Measurements from ENCODE around the gene FBXO8. TPM values are rescaled to one million over a fixed set of nuclear protein-coding genes. Genes with fewer than 3 reads are reported as not detected.

FBXO8 gene
- total RNA-seq, 3 donors from 2014 or later: 29.2 to 49.0 (median 35.2) TPM

DNA sequence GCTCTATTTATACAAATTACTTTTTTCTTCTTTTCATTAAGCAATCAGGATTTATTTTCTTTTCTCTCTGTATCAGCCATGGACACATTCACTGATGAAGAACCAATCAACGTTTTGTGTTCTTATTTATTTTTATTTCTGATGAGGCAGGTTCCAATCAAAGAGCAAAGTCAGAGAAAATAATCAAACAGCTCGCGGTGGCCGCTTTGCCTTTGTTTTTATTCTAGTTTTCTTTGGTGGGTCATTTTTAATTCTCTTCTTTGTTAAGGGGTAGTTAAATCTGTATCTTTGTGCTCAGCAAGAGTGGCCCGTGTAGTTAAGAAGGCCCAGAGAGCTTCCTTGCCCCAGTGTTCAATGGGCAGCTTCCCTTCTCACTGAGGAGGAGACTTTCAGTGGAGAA, 71.4 kb downstream of the FBXO8 start:
- Histone ChIP-seq H3K4me3 (no peak overlapping the region), H3K9me3 (no peaks in the 10 kb centered on the region), H3K27me3 (peaks cover 0 to 87% of the 10 kb centered on the region in 2 donors), H3K4me1 (peaks cover 0 to 4% of the 10 kb centered on the region in 2 donors), H3K27ac (no peak overlapping the region), H3K36me3 (no peaks in the 10 kb centered on the region)
- TF ChIP-seq, protein P1, sequence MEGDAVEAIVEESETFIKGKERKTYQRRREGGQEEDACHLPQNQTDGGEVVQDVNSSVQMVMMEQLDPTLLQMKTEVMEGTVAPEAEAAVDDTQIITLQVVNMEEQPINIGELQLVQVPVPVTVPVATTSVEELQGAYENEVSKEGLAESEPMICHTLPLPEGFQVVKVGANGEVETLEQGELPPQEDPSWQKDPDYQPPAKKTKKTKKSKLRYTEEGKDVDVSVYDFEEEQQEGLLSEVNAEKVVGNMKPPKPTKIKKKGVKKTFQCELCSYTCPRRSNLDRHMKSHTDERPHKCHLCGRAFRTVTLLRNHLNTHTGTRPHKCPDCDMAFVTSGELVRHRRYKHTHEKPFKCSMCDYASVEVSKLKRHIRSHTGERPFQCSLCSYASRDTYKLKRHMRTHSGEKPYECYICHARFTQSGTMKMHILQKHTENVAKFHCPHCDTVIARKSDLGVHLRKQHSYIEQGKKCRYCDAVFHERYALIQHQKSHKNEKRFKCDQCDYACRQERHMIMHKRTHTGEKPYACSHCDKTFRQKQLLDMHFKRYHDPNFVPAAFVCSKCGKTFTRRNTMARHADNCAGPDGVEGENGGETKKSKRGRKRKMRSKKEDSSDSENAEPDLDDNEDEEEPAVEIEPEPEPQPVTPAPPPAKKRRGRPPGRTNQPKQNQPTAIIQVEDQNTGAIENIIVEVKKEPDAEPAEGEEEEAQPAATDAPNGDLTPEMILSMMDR (IDR thresholded peaks at IDR 0.05): no peak
- no peak for TF ChIP-seq POLR2A (IDR thresholded peaks at IDR 0.05)
- no peak for TF ChIP-seq POLR2AphosphoS5 (IDR thresholded peaks at IDR 0.05)
- intact Hi-C loops (cut with DNase I; ENCODE audit: low total_unique reads): no loop called here
- DNase-seq (ENCODE audit: low spot score in 2 of 2): no peak

DNA sequence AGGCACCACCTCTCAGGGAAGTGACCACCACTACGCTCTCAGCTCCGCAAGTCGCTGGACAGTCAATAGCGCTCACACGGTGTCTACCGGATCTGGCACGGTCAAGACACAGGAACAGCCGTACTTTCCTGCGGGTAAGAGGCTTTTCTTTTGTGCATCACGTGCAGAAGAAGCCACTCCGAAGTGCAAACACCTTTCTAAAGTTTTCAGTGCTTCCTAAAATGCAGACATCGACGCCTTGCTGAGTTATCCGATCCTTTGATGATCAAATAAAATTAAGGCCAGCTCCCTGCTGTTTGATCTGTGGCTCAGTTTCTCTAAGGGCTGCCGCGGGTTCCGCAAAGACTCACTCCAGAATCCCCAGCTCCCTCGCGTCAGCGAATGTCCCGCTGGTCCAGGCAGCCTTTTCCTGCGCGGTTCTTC, 71.8 kb downstream of the FBXO8 start:
- H3K4me1 ChIP-seq: peaks cover 0 to 3% of the 10 kb centered on the region in 2 donors
- no peak overlapping the region for H3K4me3 ChIP-seq
- H3K27ac ChIP-seq: no peak overlapping the region
- no peaks in the 10 kb centered on the region for H3K9me3 ChIP-seq
- DNase-seq (ENCODE audit: low spot score in 2 of 2): no peak
- no peaks in the 10 kb centered on the region for H3K36me3 ChIP-seq
- TF ChIP-seq, protein P1 (IDR thresholded peaks at IDR 0.05): no peak
- TF ChIP-seq POLR2AphosphoS5 (IDR thresholded peaks at IDR 0.05): no peak
- TF ChIP-seq POLR2A (IDR thresholded peaks at IDR 0.05): no peak
- peaks cover 0 to 83% of the 10 kb centered on the region in 2 donors for H3K27me3 ChIP-seq
- intact Hi-C loops (cut with DNase I; ENCODE audit: low total_unique reads): no loop called here

DNA sequence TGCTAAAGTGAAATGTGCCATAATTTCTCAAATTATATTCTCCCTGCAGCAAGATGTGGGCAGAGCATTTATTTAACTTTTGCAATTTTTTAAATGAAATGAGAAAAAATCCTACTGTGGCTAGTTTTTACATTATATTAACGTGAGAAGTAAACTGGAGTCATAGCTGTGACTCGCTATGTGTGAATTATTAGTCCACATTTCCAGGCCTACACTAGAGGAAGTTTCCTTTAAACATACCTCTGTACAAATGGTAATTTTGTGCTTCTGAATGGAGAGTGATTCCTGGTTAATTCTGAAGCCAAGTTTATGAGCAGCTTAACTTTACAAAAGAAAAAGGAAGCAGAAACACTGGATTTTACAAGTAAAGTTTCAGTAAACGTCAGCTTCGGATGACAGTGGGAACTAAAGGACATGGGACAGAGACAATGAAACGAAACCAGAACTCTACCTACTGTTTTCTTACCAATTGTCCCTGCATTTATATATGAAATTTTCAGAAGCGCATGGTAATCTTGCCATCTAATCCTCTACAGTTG, 72.4 kb downstream of the FBXO8 start:
- intact Hi-C loops (cut with DNase I; ENCODE audit: low total_unique reads): no loop called here

DNA sequence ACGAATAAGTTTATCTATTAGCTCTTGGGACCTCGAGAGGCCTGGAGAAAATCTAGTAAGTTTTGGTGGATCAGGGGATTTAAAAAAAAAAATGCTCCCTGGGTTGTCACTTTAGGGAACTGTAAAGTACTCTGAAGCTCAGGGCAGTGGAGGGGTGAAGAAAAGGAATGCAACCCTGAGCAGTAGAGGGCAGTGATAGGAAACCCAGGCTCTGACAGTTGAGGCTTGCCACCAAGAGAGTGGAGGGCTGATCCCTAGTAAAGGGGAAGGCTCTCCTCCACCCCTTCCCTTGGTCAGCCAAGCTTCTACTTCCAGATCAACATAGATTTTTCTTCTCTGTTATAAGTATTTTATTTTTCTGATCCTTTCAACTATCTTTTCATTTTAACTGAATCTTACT, 73.1 kb downstream of the FBXO8 start:
- Histone ChIP-seq H3K4me1 (no peaks in the 10 kb centered on the region), H3K27ac (no peak overlapping the region), H3K36me3 (no peaks in the 10 kb centered on the region), H3K4me3 (no peak overlapping the region), H3K27me3 (peaks cover 0 to 75% of the 10 kb centered on the region in 2 donors), H3K9me3 (no peaks in the 10 kb centered on the region)
- DNase-seq (ENCODE audit: low spot score in 2 of 2): no peak
- TF ChIP-seq, protein P1 (IDR thresholded peaks at IDR 0.05): no peak
- TF ChIP-seq POLR2A (IDR thresholded peaks at IDR 0.05) (no peak), POLR2AphosphoS5 (IDR thresholded peaks at IDR 0.05) (no peak)
- intact Hi-C loops (cut with DNase I; ENCODE audit: low total_unique reads): no loop called here

More for the DNA sequence above, 72.4 kb downstream of the FBXO8 start:
- TF ChIP-seq, protein P1 (IDR thresholded peaks at IDR 0.05): no peak
- TF ChIP-seq POLR2A (IDR thresholded peaks at IDR 0.05) (no peak), POLR2AphosphoS5 (IDR thresholded peaks at IDR 0.05) (no peak)
- no peak overlapping the region for H3K4me3 ChIP-seq
- H3K9me3 ChIP-seq: no peaks in the 10 kb centered on the region
- no peak overlapping the region for H3K27ac ChIP-seq
- peaks cover 0 to 2% of the 10 kb centered on the region in 2 donors for H3K4me1 ChIP-seq
- H3K36me3 ChIP-seq: no peaks in the 10 kb centered on the region
- H3K27me3 ChIP-seq: peaks cover 0 to 81% of the 10 kb centered on the region in 2 donors
- no peak for DNase-seq (ENCODE audit: low spot score in 2 of 2)

DNA sequence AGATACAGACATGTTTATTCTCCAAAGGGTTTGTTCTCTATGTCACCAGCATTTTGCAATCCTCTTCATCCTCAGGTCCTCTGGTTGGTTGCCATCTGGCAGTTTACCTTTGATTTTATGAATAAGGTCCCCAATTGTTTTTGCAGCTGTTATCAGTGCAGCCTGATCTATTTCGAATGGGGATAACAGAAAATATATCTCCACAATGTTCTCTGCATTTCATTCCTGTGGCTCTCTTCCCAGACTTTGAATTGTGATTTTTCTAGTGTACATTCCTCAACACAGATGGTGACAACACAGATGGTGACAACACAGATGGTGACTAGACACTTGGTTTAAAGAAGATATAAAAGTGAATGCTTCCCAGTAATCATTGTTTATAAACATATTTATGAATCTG, 74.1 kb downstream of the FBXO8 start:
- TF ChIP-seq, protein P1 (IDR thresholded peaks at IDR 0.05): no peak
- no peak for TF ChIP-seq POLR2A (IDR thresholded peaks at IDR 0.05)
- TF ChIP-seq POLR2AphosphoS5 (IDR thresholded peaks at IDR 0.05): no peak
- no peaks in the 10 kb centered on the region for H3K36me3 ChIP-seq
- no peak for DNase-seq (ENCODE audit: low spot score in 2 of 2)
- H3K4me1 ChIP-seq: no peaks in the 10 kb centered on the region
- H3K27me3 ChIP-seq: peaks cover 0 to 65% of the 10 kb centered on the region in 2 donors
- H3K9me3 ChIP-seq: no peaks in the 10 kb centered on the region
- intact Hi-C loops (cut with DNase I; ENCODE audit: low total_unique reads): no loop called here
- no peak overlapping the region for H3K27ac ChIP-seq
- no peak overlapping the region for H3K4me3 ChIP-seq

All from breast epithelium (tissue), 4 donors.